ENCODE measurements around the gene KY. TPM values are rescaled to one million over a fixed set of nuclear protein-coding genes. Genes with fewer than 3 reads are reported as not detected.

The KY gene
- total RNA-seq, 4 donors from 2014 or later, result 0.64 to 4.8 (median 3.2) TPM

GRCh38 chr3:134672571-134672970 lies 21.7 kb upstream of the KY start:
- Histone ChIP-seq H3K36me3 (no peaks in the 10 kb centered on the region), H3K27me3 (no peaks in the 10 kb centered on the region), H3K27ac (no peak overlapping the region), H3K9me3 (peaks cover 0 to 13% (median 0%) of the 10 kb centered on the region in 3 donors), H3K4me3 (no peak overlapping the region), H3K4me1 (no peaks in the 10 kb centered on the region)
- TF ChIP-seq POLR2AphosphoS5 (IDR thresholded peaks at IDR 0.05), result no peak
- TF ChIP-seq POLR2A (IDR thresholded peaks at IDR 0.05), result no peak
- TF ChIP-seq EP300 (IDR thresholded peaks at IDR 0.05), result no peak
- no peak for TF ChIP-seq CTCF (IDR thresholded peaks at IDR 0.05)
- 88 to 94% methylated on average over 4 to 5 of the region's 5 CpGs for WGBS, 2 donors (ENCODE audit: low coverage in 1 of 2)
- no peak for ATAC-seq

DNA sequence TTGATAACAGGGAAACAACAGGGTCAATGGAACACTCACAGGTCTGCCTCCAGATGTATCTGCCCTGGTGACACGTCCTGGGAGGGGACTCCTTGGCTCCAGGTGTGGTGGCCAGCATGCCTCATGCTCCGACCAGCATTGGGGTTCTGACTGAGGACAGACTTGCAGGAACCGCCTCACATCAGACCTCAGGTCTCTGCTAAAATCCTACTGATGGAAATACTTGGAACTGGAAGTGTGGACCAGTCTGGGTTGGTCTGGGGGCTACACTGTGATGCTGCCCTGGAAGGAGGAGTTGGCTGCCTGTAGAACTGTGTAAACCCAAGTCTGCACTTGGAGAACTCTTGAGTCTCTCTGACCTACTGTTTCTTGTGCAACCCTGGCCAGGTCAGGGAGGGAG lies 17.1 kb upstream of the KY start:
- Histone ChIP-seq H3K27me3 (no peaks in the 10 kb centered on the region), H3K9me3 (no peaks in the 10 kb centered on the region), H3K27ac (no peak overlapping the region), H3K36me3 (no peaks in the 10 kb centered on the region), H3K4me1 (peaks cover 0 to 14% (median 0%) of the 10 kb centered on the region in 3 donors), H3K4me3 (no peak overlapping the region)
- TF ChIP-seq POLR2A (IDR thresholded peaks at IDR 0.05) (no peak), CTCF (IDR thresholded peaks at IDR 0.05) (no peak), POLR2AphosphoS5 (IDR thresholded peaks at IDR 0.05) (no peak), EP300 (IDR thresholded peaks at IDR 0.05) (no peak)
- ATAC-seq, result no peak
- WGBS, 2 donors (ENCODE audit: low coverage in 1 of 2), result 55 to 70% methylated on average over 3 of the region's 3 CpGs

DNA sequence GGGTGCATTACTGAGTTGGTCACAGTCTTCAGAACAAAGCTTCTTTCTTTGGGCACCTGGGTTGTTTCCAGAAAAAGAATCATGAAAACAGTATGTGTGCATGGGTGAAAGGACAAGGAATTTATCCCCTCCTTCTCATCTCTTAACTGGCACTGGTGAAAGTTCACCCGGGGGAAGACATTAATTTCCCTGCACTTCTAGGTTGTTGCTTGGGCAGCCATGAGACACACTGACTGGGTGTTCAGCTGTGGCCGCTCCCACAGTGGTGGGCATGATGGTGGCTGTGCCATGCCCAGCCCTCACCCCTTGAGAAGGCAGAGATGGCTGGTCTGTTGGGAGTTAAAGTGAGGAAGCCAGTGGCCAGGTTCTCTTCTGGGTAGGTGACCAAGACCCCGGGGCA lies 16.6 kb upstream of the KY start:
- TF ChIP-seq POLR2AphosphoS5 (IDR thresholded peaks at IDR 0.05) (no peak), EP300 (IDR thresholded peaks at IDR 0.05) (no peak), CTCF (IDR thresholded peaks at IDR 0.05) (no peak)
- peaks cover 0 to 14% (median 0%) of the 10 kb centered on the region in 3 donors for H3K4me1 ChIP-seq
- H3K27ac ChIP-seq, result no peak overlapping the region
- no peaks in the 10 kb centered on the region for H3K9me3 ChIP-seq
- WGBS, 2 donors (ENCODE audit: low coverage in 1 of 2), result 80 to 100% methylated on average over 1 of the region's 3 CpGs
- no peaks in the 10 kb centered on the region for H3K36me3 ChIP-seq
- no peak overlapping the region for H3K4me3 ChIP-seq
- H3K27me3 ChIP-seq, result no peaks in the 10 kb centered on the region
- no peak for ATAC-seq

DNA sequence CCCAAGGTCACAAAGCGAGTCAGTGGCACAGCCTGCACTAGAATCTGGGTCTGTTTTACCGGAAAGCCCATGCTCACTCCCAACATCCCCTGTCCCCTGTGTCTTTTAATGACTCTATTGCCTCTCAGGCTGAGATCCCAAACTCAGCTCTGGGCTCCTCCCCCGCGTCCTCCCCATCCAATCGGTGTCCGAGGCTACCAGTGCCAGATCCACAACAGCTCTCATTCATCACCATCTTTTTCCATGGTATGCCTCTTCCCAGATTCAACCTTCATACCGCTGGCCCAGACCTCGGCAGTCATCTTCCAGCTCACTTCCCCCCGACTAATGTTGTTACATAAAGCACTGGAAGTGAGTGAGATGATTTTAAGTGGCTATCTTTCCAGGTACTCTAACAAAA lies 16.1 kb upstream of the KY start:
- Histone ChIP-seq H3K27me3 (no peaks in the 10 kb centered on the region), H3K27ac (no peak overlapping the region), H3K4me3 (no peak overlapping the region), H3K9me3 (no peaks in the 10 kb centered on the region), H3K4me1 (peaks cover 0 to 14% (median 0%) of the 10 kb centered on the region in 3 donors), H3K36me3 (no peaks in the 10 kb centered on the region)
- TF ChIP-seq CTCF (IDR thresholded peaks at IDR 0.05) (no peak), EP300 (IDR thresholded peaks at IDR 0.05) (no peak)
- 60 to 73% methylated on average over 6 to 7 of the region's 9 CpGs for WGBS, 2 donors (ENCODE audit: low coverage in 1 of 2)
- ATAC-seq, result no peak

DNA sequence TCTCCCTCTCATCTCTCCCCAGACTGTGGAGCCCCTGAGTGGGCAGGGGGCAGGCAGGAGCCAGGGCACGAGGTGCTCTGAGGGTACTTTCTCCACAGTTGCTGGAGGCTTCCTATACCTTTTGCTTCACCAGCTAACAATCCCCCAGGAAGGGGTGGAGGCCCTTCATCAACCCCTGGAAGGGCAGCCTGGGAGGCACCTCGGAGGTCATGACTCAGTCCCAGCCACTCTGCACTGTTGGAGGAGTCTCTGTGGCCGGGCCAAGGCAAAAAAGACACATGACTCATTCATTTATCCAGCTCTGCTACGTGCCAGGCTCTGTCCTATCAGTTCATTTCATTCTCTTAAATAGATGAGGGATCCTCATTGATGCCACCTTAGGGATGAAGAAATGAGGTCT lies 15.6 kb upstream of the KY start:
- H3K27ac ChIP-seq, result no peak overlapping the region
- H3K36me3 ChIP-seq, result no peaks in the 10 kb centered on the region
- H3K9me3 ChIP-seq, result no peaks in the 10 kb centered on the region
- H3K4me3 ChIP-seq, result no peak overlapping the region
- 11 to 17% methylated on average over 1 to 3 of the region's 4 CpGs for WGBS, 2 donors (ENCODE audit: low coverage in 1 of 2)
- H3K27me3 ChIP-seq, result no peaks in the 10 kb centered on the region
- TF ChIP-seq POLR2AphosphoS5 (IDR thresholded peaks at IDR 0.05), result no peak
- no peak for TF ChIP-seq EP300 (IDR thresholded peaks at IDR 0.05)
- no peak for TF ChIP-seq POLR2A (IDR thresholded peaks at IDR 0.05)
- TF ChIP-seq CTCF (IDR thresholded peaks at IDR 0.05), result no peak
- peaks cover 0 to 14% (median 0%) of the 10 kb centered on the region in 3 donors for H3K4me1 ChIP-seq
- ATAC-seq, result no peak
